Osteoblast (primary cell): ENCODE measurements around the gene NAA10. TPM values are rescaled to one million over a fixed set of nuclear protein-coding genes. Genes with fewer than 3 reads are reported as not detected.
A peak's percentile ranks its signal among the peaks of the same experiment; 100 is the strongest.

Experiments used
- DNase-seq: peaks from one replicate; pipeline ENCODE4 v3.0.0; 2011; ENCODE audit warnings: low spot score, mixed read lengths; ENCODE audit not compliant: insufficient read length; ENCODE audit errors: missing footprints
- H2AFZ ChIP-seq: 2 replicates; pipeline ENCODE4 v1.6.0; 2011; ENCODE audit warnings: mild to moderate bottlenecking, low read length
- H3K27ac ChIP-seq: 2 replicates; pipeline ENCODE4 v1.5.1; 2011; ENCODE audit warnings: mild to moderate bottlenecking, low read depth, low read length, moderate library complexity
- H3K27me3 ChIP-seq: 2 replicates; pipeline ENCODE4 v1.6.0; 2012; ENCODE audit warnings: mild to moderate bottlenecking, control low read depth, inconsistent platforms, low read length, moderate library complexity; ENCODE audit not compliant: insufficient read depth
- H3K36me3 ChIP-seq: 2 replicates; pipeline ENCODE4 v1.5.1; 2011; ENCODE audit warnings: mild to moderate bottlenecking, low read length, control low read depth, moderate library complexity; ENCODE audit not compliant: insufficient read depth
- H3K4me1 ChIP-seq: 2 replicates; pipeline ENCODE4 v1.5.1; 2011; ENCODE audit warnings: mild to moderate bottlenecking, low read length, control low read depth, moderate library complexity; ENCODE audit not compliant: insufficient read depth
- H3K4me2 ChIP-seq: 2 replicates; pipeline ENCODE4 v1.6.0; 2011; ENCODE audit warnings: mild to moderate bottlenecking, low read length; ENCODE audit not compliant: insufficient read depth
- H3K4me3 ChIP-seq: fragments of 200-600 bp; sonication (generic); 3 replicates; pipeline ENCODE4 v1.5.1; 2012; ENCODE audit warnings: mild to moderate bottlenecking, low read length, inconsistent platforms; ENCODE audit not compliant: insufficient read depth
- H3K79me2 ChIP-seq: 2 replicates; pipeline ENCODE4 v1.6.0; 2012; ENCODE audit warnings: mild to moderate bottlenecking, low read length, control low read depth, inconsistent platforms; ENCODE audit not compliant: insufficient read depth
- H3K9me3 ChIP-seq: 2 replicates; pipeline ENCODE4 v1.5.1; 2011; ENCODE audit warnings: low read depth, low read length, control low read depth
- H4K20me1 ChIP-seq: 2 replicates; pipeline ENCODE4 v1.6.0; 2012; ENCODE audit warnings: mild to moderate bottlenecking, low read length, control low read depth; ENCODE audit not compliant: insufficient read depth
- total RNA-seq: library from RNA; depleted of rRNA; stranded (reverse); fragments of >200 nt; gene quantifications from 2 replicates; pipeline ENCODE4 v1.2.3, GENCODE V29; 2012
- TF ChIP-seq, protein P1 (sequence below): IDR thresholded peaks from 2 replicates; pipeline ENCODE4 v1.5.1; 2011; ENCODE audit warnings: mild to moderate bottlenecking, low read depth, low read length, moderate library complexity; ENCODE audit errors: extremely low read depth

The NAA10 gene
- total RNA-seq, 1 donor, result 43.4 TPM

DNA sequence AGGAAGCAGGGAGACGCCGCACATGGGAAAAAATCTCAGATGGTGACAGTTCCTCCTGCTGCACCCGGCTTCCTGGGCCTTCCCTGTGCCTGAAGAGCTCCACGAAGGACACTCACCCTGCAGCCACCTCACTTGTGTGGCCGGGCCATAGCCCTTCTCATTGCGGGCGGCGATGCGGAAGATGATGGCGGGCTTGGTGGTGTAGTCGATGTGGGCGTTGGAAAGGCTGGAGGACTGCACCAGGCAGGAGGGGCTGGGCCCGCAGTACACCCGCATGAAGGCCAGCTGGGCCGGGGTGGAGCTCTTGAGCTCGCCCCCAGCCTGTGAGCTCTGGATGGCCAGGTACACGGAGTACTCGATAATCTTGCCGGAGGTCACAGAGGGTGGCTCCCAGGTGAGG is 15.3 kb upstream of the NAA10 start:
- no peaks in the 10 kb centered on the region for H3K4me1 ChIP-seq
- H3K27ac ChIP-seq, result no peak overlapping the region
- H3K9me3 ChIP-seq, result no peaks in the 10 kb centered on the region
- H3K4me2 ChIP-seq, result no peak overlapping the region
- no peaks in the 10 kb centered on the region for H3K79me2 ChIP-seq
- H2AFZ ChIP-seq, result no peak overlapping the region
- H3K4me3 ChIP-seq, result no peak overlapping the region
- DNase-seq, result no peak
- TF ChIP-seq, protein P1, sequence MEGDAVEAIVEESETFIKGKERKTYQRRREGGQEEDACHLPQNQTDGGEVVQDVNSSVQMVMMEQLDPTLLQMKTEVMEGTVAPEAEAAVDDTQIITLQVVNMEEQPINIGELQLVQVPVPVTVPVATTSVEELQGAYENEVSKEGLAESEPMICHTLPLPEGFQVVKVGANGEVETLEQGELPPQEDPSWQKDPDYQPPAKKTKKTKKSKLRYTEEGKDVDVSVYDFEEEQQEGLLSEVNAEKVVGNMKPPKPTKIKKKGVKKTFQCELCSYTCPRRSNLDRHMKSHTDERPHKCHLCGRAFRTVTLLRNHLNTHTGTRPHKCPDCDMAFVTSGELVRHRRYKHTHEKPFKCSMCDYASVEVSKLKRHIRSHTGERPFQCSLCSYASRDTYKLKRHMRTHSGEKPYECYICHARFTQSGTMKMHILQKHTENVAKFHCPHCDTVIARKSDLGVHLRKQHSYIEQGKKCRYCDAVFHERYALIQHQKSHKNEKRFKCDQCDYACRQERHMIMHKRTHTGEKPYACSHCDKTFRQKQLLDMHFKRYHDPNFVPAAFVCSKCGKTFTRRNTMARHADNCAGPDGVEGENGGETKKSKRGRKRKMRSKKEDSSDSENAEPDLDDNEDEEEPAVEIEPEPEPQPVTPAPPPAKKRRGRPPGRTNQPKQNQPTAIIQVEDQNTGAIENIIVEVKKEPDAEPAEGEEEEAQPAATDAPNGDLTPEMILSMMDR, result no peak
- no peaks in the 10 kb centered on the region for H3K27me3 ChIP-seq
- peaks cover 53% of the 10 kb centered on the region for H3K36me3 ChIP-seq
- H4K20me1 ChIP-seq, result no peaks in the 10 kb centered on the region

DNA sequence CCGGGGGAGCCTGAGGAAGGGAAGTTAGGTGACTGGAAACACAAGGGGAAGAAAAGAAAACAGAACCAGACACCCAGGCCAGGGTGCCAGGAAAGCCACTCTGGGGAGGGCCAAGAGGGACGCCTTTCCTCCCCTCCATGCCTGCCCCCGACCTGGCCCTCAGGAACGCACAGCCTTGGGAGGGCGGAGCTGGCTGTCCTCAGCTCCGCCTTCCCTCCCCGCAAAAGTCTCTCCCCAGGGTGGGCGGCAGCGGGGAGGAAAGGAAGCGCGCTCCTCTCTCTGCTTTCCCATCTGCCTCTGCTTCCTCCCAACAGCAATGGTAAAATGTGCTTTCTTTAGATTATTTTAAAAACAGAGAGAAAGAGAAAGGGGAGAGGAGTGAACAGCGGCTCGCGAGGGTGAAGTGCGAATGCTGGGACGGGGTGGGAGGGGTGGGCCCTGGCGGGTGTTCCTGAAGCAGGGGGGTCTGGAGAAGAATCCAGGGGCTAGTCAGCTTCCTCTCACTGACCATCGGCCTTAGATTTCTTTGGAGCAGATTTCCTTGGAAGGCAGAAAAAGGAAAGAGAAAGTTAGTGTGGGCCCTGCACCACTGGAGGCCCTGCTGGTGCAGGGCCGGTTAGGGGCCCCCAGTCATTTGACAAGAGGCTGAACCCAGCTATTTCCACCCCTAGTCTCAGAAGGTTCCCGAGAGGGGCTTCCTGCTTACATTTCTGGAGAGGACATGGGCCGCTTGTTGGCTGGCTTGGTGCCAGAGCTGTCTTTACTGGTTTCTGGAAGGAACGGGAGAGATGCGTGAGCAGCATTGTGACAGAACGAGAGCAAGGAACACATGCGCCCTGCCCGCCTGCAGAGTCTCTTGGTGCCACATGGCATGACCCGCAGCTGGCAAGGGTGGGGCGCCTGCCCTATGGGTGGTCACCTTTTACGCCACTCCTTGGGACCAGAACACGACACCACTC is 14.3 kb upstream of the NAA10 start:
- no peak overlapping the region for H3K27ac ChIP-seq
- H4K20me1 ChIP-seq, result no peaks in the 10 kb centered on the region
- no peak for DNase-seq
- H3K36me3 ChIP-seq, result peaks cover 44% of the 10 kb centered on the region
- H3K9me3 ChIP-seq, result no peaks in the 10 kb centered on the region
- H3K79me2 ChIP-seq, result no peaks in the 10 kb centered on the region
- TF ChIP-seq, protein P1, result no peak
- H3K27me3 ChIP-seq, result no peaks in the 10 kb centered on the region
- no peak overlapping the region for H3K4me2 ChIP-seq
- no peaks in the 10 kb centered on the region for H3K4me1 ChIP-seq
- no peak overlapping the region for H3K4me3 ChIP-seq
- H2AFZ ChIP-seq, result no peak overlapping the region

DNA sequence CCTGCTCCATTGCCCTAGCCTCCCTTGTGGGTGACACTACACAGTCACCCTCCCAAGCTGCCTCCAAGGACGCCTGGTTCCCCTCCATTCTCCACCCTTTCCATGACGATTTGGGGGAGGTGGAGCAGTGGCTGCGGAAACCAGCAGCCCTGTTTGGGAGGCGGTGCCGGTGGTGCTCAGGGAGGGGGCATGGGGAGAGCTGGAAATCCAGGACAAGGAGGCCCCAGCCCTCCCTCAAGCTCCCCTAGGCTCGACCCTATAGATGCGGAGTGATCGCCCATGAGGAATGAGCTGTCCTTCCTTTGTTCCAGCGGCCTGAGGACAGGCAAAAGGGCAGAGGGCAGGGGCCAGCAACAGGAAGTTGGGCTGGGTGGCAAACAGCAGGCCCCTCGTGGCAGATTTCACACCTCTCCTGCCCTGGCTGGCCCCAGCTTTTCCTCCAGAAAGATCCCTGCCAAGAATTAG is 13.2 kb upstream of the NAA10 start:
- no peaks in the 10 kb centered on the region for H3K27me3 ChIP-seq
- H4K20me1 ChIP-seq, result no peaks in the 10 kb centered on the region
- H3K36me3 ChIP-seq, result peaks cover 35% of the 10 kb centered on the region
- no peaks in the 10 kb centered on the region for H3K79me2 ChIP-seq
- no peak overlapping the region for H3K27ac ChIP-seq
- H3K4me1 ChIP-seq, result no peaks in the 10 kb centered on the region
- no peaks in the 10 kb centered on the region for H3K9me3 ChIP-seq
- TF ChIP-seq, protein P1, result no peak
- H3K4me2 ChIP-seq, result no peak overlapping the region
- no peak overlapping the region for H3K4me3 ChIP-seq
- H2AFZ ChIP-seq, result no peak overlapping the region
- DNase-seq, result no peak

DNA sequence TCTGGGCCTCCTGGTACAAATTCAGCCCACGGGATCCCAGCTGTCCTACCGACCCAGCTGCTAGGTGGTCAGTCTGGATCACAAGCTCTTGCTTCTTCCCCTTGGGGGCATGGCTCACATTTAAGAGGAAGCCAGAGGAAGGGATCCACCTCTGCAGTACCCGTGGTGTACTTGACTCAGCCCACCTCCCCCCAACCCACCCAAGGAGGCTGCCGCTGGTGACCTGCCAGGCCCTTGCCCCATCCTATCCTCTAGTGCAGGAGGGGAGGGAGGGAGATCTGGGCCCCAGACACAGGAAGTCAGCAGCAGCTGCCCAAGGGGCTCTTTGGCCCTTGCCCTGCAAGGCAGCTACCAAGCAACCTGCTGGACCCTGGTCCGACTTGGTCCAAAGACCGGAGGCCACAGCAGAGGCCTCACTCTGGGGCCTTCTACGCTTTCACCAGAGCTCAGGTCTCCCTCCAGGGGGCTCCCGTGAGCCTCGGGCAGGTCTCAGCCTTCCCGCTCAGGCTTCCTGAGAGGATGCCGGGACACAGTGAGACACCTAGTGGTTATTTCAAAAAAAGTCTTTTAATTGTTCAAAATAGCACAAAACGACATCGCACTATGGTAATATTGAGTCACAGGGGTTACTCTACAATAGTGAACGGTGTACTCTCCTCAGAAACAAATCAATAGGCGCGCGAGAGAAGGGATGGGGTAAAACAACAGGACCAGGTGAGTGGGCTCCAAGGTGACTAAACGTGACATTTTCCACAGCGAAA is 12.4 kb upstream of the NAA10 start:
- H4K20me1 ChIP-seq, result no peaks in the 10 kb centered on the region
- DNase-seq, result peak; percentile 98
- H3K27me3 ChIP-seq, result no peaks in the 10 kb centered on the region
- H3K4me3 ChIP-seq, result no peak overlapping the region
- H3K27ac ChIP-seq, result no peak overlapping the region
- H3K4me2 ChIP-seq, result no peak overlapping the region
- H3K4me1 ChIP-seq, result no peaks in the 10 kb centered on the region
- TF ChIP-seq, protein P1, result peak; percentile 90
- H2AFZ ChIP-seq, result no peak overlapping the region
- no peaks in the 10 kb centered on the region for H3K9me3 ChIP-seq
- H3K36me3 ChIP-seq, result peaks cover 27% of the 10 kb centered on the region
- no peaks in the 10 kb centered on the region for H3K79me2 ChIP-seq
